Esophagus muscularis mucosa (tissue), 3 donors: ENCODE data around the gene ISG15.

Experiments used
- CTCF ChIP-seq, 3 experiments: fragments of 200-600 bp in 2 of 3; fragments of 450-650 bp in 1 of 3; sonication (generic) in 2 of 3; IDR thresholded peaks; one replicate each; pipeline ENCODE4 v1.5.1; 2017 to 2019; ENCODE audit warnings: antibody characterized with exemption in 3 of 3, mild to moderate bottlenecking in 2 of 3, moderate library complexity in 1 of 3
- POLR2A ChIP-seq: fragments of 450-650 bp; IDR thresholded peaks from one replicate; pipeline ENCODE4 v1.6.1; 2017; ENCODE audit warnings: antibody characterized with exemption, moderate library complexity, mild to moderate bottlenecking, low read depth
- POLR2AphosphoS5 ChIP-seq, 2 donors: sonication (generic); formaldehyde crosslinking; IDR thresholded peaks; one replicate each; pipeline ENCODE4 v1.6.1; 2017; ENCODE audit warnings: antibody characterized with exemption in 2 of 2

- TF ChIP-seq CTCF (IDR thresholded peaks at IDR 0.05) (no peak), POLR2A (no peak), POLR2AphosphoS5 (IDR thresholded peaks at IDR 0.05) (no peak)
Observed at GRCh38 chr1:1011396-1011949, 1.8 kb upstream of the ISG15 start.
